Muscle of arm (tissue), 12 donors: ENCODE results near the gene HAPLN1. TPM values are rescaled to one million over a fixed set of nuclear protein-coding genes. Genes with fewer than 3 reads are reported as not detected.

Experiments used
- DNase-seq: peaks from one replicate; pipeline ENCODE4 v3.0.0-alpha.2; 2013
- polyA plus RNA-seq, 12 donors: library from polyadenylated mRNA; unstranded; fragments of 120-200 nt; gene quantifications; one replicate each; pipeline ENCODE4 v1.2.1, GENCODE V29; 2013; ENCODE audit not compliant: insufficient read length in 12 of 12

Gene HAPLN1
- polyA plus RNA-seq, 12 donors = 0.08 to 8.4 (median 0.23) TPM; not detected in 4

DNA sequence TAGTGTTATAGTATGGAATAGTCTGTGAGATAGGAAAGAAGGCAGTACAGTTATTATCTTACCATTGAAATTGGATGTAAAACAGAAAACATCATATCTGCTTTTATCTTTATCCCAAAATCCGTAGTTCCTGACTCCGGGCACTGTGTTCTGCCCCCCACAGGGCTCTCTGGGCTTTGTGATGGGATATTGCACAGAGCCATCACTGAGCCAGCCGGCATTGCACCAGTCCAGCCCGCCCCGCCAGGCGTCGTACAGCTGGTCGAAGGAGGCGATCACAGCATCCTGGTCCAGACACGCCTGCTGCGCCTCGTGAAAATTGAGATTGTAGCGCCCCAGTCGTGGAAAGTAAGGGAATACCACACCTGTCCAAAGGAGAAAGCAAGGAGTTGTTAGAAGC lies 76.4 kb downstream of the HAPLN1 start:
- DNase-seq = no peak

DNA sequence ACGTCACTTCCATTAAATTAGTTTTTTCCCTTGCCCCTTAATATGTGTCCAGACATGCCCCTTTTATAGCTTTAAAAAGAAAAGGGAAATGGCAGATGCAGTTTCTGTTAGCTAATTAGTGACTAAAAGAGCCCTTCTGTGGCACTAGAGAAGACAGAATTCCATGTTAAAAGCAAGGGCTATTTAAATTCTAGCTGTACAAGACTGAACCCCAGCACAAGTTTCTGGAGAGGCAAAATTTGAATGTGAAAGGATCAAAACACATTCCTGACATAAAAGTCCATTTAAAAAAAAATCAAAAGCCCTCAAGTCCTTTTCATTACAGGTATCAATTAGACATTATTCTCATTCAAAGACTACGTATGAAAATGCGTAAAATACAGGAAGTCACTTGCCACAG lies 78.7 kb downstream of the HAPLN1 start:
- DNase-seq = no peak

DNA sequence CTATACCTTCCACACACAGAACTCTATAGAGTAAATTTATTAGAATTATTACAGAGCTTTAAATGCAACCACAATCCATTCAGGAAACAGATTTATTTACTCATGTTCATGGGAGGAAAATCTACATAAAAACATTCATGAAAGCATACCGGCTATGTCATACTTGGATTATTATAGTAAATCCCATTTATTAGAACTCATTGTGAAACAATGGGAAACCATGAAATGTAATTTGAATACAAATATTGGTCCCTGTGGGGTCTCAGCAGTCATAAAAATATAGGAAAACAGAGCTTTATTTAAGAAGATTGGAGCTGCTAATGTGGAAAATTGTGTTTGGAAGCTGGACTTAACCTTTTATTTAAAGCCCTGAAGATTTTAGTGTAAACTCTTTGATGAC lies 80.7 kb downstream of the HAPLN1 start:
- DNase-seq = no peak

DNA sequence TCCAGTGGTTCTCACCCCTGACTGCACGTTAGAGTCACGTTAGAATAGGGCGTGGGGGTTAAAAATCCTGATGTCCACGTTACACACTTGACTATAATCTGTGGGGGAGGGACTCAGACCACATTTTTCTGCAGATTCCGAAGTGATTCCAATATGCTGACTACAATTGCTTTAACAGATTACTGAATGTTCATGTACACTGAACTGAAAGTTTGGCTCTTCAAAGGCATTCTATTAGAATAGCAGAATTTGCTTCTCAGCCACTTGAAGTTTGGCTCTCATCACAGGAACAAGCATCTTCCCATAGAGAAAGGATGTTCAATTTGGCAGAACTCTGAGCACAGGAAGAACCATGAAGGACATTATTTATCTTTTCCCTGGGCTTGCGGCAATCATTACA lies 84.5 kb downstream of the HAPLN1 start:
- peak; percentile 27 for DNase-seq

DNA sequence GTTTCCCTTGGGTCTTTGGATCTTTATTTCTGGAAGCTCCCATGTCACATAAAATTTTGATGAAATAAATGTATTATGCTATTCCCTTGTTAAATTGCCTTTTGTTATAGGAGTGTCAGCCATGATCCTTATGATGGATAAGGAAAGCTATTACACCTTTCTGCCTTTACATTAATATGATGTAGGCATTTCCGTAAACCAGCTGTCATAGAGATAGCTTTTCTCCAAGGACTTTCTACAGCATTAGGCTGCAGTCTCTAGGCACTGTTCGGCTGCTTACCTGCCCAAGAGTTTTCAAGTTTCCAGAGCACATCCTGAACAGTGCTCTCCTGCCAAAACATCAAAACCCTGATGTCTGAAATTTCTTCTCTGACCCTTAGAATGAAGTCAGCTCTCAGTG lies 87.4 kb downstream of the HAPLN1 start:
- DNase-seq = no peak

DNA sequence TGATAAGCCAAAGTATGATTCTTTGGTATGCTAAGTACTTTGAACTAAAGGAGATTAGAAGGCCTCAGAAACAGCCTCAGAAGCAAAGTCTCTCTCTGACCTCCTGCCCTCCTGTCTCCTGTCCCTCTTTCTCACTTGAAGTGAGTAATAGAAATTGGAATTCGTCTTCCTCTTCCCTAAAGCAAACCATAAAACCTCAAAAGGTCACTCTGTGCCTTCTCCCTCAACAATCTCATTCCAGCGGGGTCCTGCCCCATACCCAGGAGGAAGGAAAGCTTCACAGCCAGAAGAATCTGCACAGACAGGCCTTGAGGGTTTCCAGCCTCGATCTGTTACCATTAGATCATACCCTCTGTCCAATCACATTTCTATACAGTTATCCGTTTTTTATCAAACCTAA lies 87.8 kb downstream of the HAPLN1 start:
- no peak for DNase-seq

DNA sequence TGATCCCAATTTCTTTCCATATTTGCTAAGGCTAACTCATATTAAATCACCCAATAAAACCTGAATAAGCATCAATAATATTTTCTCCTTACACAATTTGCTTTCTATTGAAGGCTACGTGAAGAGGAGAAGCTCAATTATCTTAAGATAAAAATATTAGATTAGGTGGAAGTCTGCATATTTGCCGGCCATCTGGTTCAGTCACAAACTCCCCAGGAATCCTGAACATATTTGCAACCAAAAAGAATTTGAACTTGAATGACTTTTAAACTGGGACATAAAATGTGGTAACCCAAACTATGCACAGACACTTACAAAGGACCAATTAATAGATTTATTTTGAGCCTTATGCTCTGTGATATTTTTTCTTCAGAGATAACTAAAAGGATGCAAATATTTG lies 92.3 kb downstream of the HAPLN1 start:
- no peak for DNase-seq

DNA sequence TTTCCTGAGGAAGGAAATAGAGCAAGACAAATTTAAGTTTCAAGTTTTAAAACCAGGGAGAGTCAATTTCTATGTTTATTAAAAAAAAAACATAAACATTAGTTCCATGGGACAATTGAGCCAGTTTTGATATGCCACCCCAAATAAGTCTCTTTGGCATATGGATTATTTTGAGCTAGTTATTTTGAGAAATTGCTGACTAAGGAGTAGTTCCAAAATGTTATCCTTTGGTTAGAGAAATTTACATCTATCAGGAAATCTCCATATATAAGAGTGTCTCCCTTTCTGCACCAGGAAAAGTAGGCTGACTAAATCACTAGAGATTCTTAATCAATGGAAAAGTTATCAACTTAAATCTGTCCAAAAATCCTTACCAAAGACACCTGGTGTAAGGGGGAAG lies 105.8 kb downstream of the HAPLN1 start:
- DNase-seq = no peak

DNA sequence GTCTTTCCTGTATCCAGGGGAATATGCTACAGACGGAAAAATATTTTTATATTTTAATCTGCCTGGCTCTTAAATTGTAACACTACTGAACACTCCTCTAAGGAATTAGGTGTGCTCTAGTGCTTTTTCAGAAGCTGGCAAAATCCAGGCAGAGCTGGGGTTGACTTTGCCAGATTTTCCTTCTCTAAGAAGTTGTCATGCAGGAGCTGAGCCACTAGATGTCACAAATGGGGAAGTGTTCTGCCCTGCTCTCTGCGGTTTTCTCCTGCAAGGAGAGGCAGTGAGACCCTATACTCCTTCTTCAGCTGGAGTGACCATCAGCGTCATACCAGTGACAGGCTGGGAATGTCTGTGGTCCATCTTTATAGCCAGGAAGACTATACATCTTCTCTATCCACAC lies 112.5 kb downstream of the HAPLN1 start:
- peak; percentile 31 for DNase-seq

DNA sequence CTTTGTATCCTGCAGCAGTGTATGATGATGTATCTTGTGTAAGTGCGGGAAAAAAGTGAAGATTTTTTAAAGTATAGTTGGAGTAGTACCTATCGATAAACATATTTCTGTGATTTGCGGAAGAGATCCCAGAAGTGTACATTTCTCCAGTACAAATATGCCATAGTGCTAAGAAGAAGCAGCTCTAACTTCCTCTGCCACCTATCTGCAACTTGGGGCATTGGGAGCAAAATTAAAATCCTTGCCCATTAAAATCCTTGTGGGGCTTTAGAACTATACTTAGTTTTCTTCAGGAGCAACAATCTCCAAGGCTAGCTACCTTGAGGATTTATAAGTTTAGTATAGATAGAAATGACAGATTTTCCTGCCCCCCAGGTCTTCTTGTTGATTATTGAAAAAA lies 125.4 kb downstream of the HAPLN1 start:
- no peak for DNase-seq

DNA sequence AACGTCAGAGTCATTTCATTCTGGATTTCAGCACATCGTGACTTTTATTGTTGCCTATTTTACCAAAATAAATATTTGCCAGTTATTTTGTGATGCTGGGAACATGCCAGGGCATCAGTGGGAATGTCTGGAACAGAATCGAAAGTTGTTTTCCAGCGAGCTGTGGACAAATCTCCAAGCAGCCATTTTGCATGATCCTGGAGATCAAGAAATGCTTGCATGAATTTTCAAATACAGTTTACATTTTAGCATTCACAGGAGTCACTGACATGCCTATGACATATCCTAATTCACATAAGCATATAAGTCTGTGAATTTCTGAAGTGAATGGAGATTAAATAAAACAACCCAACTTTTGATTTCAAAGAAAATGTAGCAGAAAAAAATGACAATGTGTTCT lies 129.7 kb downstream of the HAPLN1 start:
- DNase-seq = no peak

DNA sequence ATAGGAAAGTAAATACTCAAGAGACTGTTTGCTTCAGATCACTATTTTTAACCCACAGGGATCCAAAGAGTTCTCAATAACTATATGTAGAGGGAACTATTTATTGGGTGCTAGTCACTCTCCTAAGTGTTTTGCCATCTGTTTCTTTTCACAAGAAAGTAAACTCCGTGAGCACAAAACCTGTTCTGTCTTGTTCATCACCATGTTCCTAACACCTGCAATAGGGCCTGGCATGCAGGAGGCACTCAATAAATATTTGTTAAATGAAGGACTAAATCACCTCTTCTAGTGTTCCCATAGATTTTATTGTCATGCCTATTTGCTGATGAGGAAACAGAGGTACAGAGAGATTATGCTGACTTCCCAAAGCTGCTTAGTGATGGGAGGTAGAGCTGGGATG lies 130.9 kb downstream of the HAPLN1 start:
- DNase-seq = no peak

Other genes starting within 250 kb of the HAPLN1 start
- gene VCAN, start 249.1 kb downstream of the HAPLN1 start, polyA plus RNA-seq = 100 to 1,000 TPM; 176 to 736 (median 282) TPM